ENCODE results near the gene MT1B.
A peak's percentile ranks its signal among the peaks of the same experiment; 100 is the strongest.

Gene MT1B

DNA sequence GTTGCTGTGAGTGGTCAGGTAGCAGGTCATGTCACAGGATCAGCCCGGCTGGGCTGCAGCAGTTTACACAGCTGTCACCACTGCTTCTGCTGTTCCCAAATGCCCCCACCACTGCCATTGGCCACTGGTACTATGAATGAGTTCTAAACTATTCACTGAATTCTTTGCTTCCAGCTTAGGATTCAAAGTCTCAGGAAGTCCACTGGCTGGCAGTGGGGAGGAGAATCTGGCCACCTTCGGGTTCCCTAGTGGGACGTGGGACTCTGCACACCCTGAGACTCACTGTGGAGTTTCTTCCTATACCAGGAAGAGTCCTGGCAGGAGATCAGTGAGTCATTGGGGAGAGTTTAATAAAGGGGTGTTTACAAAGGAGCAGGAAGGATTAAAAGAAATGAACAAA lies 37.5 kb downstream of the MT1B start:
- no peak for DNase-seq

DNA sequence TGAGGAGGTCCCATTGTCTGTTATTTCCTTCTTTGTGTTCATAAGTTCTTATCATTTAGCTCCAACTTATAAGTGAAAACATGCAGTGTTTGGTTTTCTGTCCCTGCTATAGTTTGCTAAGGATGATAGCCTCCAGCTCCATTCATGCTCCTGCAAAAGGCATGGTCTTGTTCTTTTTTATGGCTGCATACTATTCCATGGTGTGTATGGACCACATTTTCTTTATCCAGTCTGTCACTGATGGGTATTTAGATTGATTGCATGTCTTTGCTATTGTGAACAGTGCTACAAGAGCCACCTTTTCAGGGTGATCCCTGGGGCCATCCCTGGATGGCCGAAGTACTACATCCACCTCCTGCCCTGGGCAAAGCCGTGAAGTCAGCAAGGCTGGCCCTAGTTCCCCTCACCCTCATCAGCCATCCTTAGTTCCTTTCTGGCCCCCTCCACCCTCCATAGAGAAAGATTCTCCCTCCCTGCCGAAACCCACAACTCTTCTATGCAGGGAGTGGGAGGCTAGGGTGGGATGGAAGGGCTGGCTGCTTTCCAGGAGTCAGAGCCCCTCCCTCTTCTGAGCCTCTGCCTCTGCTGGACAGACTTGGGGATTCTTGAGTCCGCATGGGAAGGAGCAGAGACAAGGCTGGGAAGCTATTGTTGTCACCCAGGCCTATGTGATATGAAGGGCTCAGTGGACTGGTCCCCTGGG lies 38.9 kb downstream of the MT1B start:
- DNase-seq: no peak

DNA sequence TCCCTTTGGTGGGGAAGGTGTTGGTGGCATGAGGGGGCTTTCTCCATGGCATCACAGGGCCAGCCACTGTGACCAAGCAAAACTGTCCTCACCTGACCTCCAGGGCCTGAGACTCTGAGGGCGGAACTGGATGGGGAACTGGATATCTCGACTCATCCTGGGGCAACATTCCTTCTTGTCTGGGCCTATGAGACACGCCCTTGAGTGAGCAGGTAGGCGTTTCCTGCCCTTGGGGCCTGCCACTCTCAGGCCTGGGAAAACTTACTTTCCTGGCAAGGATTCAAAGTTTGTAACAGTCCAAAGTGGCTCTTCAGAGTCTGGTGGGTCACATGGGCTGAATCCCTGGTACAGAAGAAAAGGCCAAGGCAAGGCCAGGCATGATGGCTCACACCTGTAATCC lies 40.2 kb downstream of the MT1B start:
- peak; percentile 13 for DNase-seq

DNA sequence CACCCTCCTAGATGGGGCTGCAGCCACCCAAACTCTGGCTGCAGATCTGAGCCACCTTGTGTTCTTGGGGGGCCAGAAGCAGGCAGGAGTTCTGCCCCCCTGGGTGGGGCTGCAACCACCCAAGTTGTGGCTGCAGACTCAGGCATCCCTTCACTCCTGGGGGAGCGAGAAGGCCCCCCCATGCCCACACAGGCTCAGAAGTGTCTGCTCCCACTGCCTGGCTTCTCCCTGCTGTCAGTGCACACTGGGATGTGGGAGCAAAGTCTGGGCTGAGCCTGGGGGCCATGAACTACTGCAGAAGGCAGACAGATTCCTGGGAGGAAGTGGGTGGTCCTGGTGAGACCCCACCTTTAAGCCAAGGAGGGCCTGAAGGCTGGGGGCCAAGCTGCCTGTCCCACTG lies 43.6 kb downstream of the MT1B start:
- no peak for DNase-seq

DNA sequence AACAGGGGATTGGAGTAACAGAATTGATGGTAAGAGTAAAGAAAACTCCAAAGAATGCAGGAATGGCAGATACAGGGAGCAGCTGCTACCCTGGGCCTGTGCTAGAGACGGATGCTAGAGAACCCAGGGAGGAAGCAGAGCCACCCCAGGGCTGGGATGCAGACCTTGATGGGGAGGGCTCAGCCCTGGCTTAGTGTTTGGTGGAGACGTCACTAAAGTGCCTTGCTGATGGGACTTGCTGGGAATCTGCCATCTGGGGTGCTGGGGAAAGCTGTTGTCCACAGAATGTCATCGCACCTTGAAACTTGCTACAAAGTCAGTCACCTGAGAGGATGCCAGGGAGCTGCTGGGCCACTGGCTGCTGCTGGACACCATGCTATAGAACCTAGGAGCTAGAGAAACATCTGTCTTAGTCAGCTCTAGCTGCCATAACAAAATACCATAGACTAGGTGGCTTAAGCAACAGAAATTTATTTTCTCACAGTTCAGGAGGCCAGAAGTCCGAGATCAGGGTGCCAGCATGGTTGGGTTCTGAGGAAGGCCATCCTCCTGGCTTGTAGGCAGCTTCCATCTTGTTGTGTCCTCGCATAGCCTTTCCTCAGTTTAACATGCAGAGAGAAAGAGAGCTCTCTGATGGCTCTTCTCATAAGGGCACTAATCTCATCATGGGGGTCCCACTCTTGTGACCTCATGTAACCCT lies 45.9 kb downstream of the MT1B start:
- no peak for DNase-seq

DNA sequence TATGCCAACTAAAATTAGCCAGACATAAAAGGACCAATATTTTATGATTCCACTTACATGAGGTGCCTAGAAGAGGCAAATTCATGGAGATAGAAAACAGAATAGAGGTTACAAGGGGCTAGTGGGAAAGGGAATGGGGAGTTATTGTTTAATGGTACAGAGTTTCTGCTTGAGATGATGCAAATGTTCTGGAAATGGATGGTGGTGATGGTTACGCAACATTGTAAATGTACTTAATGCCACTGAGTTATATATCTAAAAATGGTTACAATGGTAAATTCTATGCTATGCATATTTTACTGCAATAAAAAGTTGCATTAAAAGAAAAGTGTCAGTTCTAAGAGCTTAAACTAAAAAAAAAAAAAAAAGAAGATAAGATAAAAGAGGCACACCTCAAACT lies 48.5 kb downstream of the MT1B start:
- DNase-seq: no peak

DNA sequence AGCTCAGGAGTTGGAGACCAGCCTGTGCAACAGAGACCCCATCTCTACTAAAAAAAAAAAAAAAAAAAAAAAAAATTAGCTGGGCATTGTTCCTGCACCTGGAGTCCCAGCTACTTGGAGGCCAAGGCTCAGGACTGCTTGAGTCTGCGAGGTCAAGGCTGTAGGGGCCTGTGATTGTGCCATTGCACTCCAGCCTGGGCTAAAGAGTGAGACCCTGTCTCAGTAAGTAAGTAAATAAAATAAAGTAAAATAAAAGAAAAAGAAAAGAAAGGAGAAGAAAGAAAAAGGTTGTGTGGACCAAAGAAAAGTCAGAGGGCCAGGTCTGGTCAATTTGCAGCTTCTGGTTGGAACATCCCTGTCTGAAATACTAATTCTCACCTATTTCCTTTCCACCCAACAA lies 48.9 kb downstream of the MT1B start:
- no peak for DNase-seq

DNA sequence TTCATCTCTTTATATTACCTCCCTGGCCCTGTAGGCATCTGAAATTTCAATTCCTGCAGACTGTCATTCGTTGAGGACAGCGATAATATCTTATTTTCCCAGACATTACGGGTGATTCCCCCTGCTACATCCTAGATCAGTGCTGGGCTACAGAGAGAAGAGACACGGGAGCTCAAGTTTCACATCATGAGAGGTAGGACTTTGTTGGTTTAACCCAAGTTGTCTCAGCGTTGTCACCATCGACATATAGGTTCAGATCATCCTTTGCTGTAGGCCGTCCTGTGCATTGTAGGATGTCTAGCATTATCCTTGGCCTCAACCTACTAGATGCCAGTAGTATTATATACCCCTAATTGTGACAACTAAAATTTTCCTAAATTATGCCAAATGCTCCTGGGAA lies 49.8 kb downstream of the MT1B start:
- no peak for DNase-seq

Data from eye (tissue), 1 donor.